ENCODE data around the gene TBC1D22A. TPM values are rescaled to one million over a fixed set of nuclear protein-coding genes. Genes with fewer than 3 reads are reported as not detected.

The TBC1D22A gene
- 14.5 and 22.0 TPM in 2 replicates for total RNA-seq

GRCh38 chr22:46762238-46763050, at the start of gene TBC1D22A:
TSS of gene TBC1D22A (plus strand) at chr22:46762650. CDS start at chr22:46762787, 137 bp downstream.

GRCh38 chr22:46737976-46738646, 24.3 kb upstream of the TBC1D22A start, which contains the start of gene CERK:
TSS of gene CERK (minus strand) at chr22:46738252. CDS start at chr22:46738148, 104 bp downstream.

Other genes starting within 250 kb of the TBC1D22A start
- 0.73 and 1.5 TPM in 2 replicates for gene CELSR1, start 225.0 kb upstream of the TBC1D22A start, total RNA-seq
- 35.2 and 91.1 TPM in 2 replicates for gene GRAMD4, start 142.3 kb upstream of the TBC1D22A start, total RNA-seq
- gene CERK, start 24.4 kb upstream of the TBC1D22A start, total RNA-seq, result 28.2 and 47.3 TPM in 2 replicates

Measured in smooth muscle cell of trachea (primary cell).